SK-N-SH (cell line): Measurements from ENCODE around the gene SLC28A3. TPM values are rescaled to one million over a fixed set of nuclear protein-coding genes. Genes with fewer than 3 reads are reported as not detected.

ENCODE experiments used
- CTCF ChIA-PET: fragments of 300-600, 350-600 bp; formaldehyde crosslinking; extraction: SDS; loops from one replicate; lab custom pipeline; 2021; lab: Yijun Ruan, JAX
- POLR2A ChIA-PET: fragments of 350-600 bp; sonication (Branson Sonifier 250); formaldehyde crosslinking; extraction: SDS; loops from one replicate; lab custom pipeline; 2020; ENCODE audit warnings: antibody characterized with exemption, inconsistent platforms; lab: Yijun Ruan, JAX
- DNase-seq: peaks from one replicate; pipeline ENCODE4 v3.0.0; 2012
- H2AFZ ChIP-seq: fragments of 200-600 bp; sonication (generic); 2 replicates; pipeline ENCODE4 v1.8.1; 2016; ENCODE audit warnings: antibody characterized with exemption, mild to moderate bottlenecking, low read depth
- H3F3A ChIP-seq: fragments of 200-600 bp; sonication (generic); replicated peaks from 2 replicates; pipeline ENCODE3; 2016; ENCODE audit warnings: antibody characterized with exemption, mild to moderate bottlenecking; ENCODE audit not compliant: insufficient read depth
- H3K27ac ChIP-seq, 2 experiments: fragments of 200-500 bp in 1 of 2; fragments of 200-600 bp in 1 of 2; sonication (Bioruptor generic) in 1 of 2; sonication (generic), shearing (Covaris generic) in 1 of 2; 2 replicates each; pipeline versions ENCODE4 v1.5.1 to v1.6.1; 2014 to 2016; ENCODE audit warnings: low read depth in 2 of 2, inconsistent platforms in 1 of 2, low read length in 1 of 2, mild to moderate bottlenecking in 1 of 2, mixed read lengths in 1 of 2
- H3K27me3 ChIP-seq: fragments of 200-600 bp; sonication (generic), shearing (Covaris generic); 2 replicates; pipeline ENCODE4 v1.6.1; 2016; ENCODE audit warnings: mixed run types; ENCODE audit not compliant: insufficient read depth
- H3K36me3 ChIP-seq, 2 experiments: fragments of 200-500 bp in 1 of 2; fragments of 200-600 bp in 1 of 2; sonication (Bioruptor generic) in 1 of 2; sonication (generic) in 1 of 2; replicated peaks in 1 of 2; 2 replicates each; pipeline versions ENCODE3 to v1.5.1; 2014 to 2016; ENCODE audit warnings: low read length in 1 of 2, mild to moderate bottlenecking in 1 of 2; ENCODE audit not compliant: insufficient read depth in 2 of 2, control insufficient read depth in 1 of 2
- H3K4me1 ChIP-seq, 2 experiments: fragments of 200-500 bp in 1 of 2; fragments of 200-600 bp in 1 of 2; sonication (Bioruptor generic) in 1 of 2; sonication (generic), shearing (Covaris generic) in 1 of 2; 2 replicates each; pipeline versions ENCODE4 v1.5.1 to v1.6.1; 2014 to 2016; ENCODE audit warnings: low read depth in 1 of 2, low read length in 1 of 2, mixed run types in 1 of 2; ENCODE audit not compliant: insufficient read depth in 2 of 2, control insufficient read depth in 1 of 2
- H3K4me2 ChIP-seq: fragments of 200-600 bp; sonication (generic), shearing (Covaris generic); 2 replicates; pipeline ENCODE4 v1.6.1; 2017; ENCODE audit warnings: mixed run types
- H3K4me3 ChIP-seq, 2 experiments: fragments of 200-500 bp in 1 of 2; fragments of 200-600 bp in 1 of 2; sonication (Bioruptor generic) in 1 of 2; sonication (generic), shearing (Covaris generic) in 1 of 2; 2 replicates each; pipeline versions ENCODE4 v1.5.1 to v1.8.1; 2014 to 2016; ENCODE audit warnings: low read depth in 2 of 2, inconsistent platforms in 1 of 2, low read length in 1 of 2, mild to moderate bottlenecking in 1 of 2, mixed read lengths in 1 of 2, moderate library complexity in 1 of 2
- H3K79me2 ChIP-seq: fragments of 200-600 bp; sonication (generic); 2 replicates; pipeline ENCODE4 v1.8.1; 2017; ENCODE audit warnings: mild to moderate bottlenecking; ENCODE audit not compliant: insufficient read depth
- H3K9ac ChIP-seq: fragments of 200-600 bp; sonication (generic); 2 replicates; pipeline ENCODE4 v1.6.1; 2017; ENCODE audit warnings: mixed run types
- H3K9me2 ChIP-seq: fragments of 200-600 bp; sonication (generic); 2 replicates; pipeline ENCODE4 v1.6.1; 2017; ENCODE audit warnings: mixed run types
- H3K9me3 ChIP-seq: fragments of 200-600 bp; sonication (generic); 2 replicates; pipeline ENCODE4 v1.6.1; 2017; ENCODE audit warnings: mixed run types, mild to moderate bottlenecking, moderate library complexity
- H4K20me1 ChIP-seq: fragments of 200-600 bp; sonication (generic); 2 replicates; pipeline ENCODE4 v1.6.1; 2017; ENCODE audit warnings: mild to moderate bottlenecking, mixed run types; ENCODE audit not compliant: insufficient read depth
- CTCF ChIP-seq: fragments of 200-600 bp; sonication (generic); IDR thresholded peaks from 2 replicates; pipeline ENCODE4 v1.6.1; 2017; ENCODE audit warnings: antibody characterized with exemption, mild to moderate bottlenecking, moderate library complexity
- FOSL2 ChIP-seq: IDR thresholded peaks from 2 replicates; pipeline ENCODE4 v1.4.0; 2012; ENCODE audit warnings: low read depth, mild to moderate bottlenecking, moderate library complexity, borderline replicate concordance
- FOXJ3 ChIP-seq: sonication (generic); formaldehyde crosslinking; IDR thresholded peaks from 2 replicates; pipeline ENCODE4 v1.5.1; 2020; ENCODE audit warnings: mild to moderate bottlenecking, missing genetic modification reagents
- FOXM1 ChIP-seq: IDR thresholded peaks from 2 replicates; pipeline ENCODE4 v1.4.0; 2012; ENCODE audit warnings: low read depth, mild to moderate bottlenecking
- GABPA ChIP-seq: IDR thresholded peaks from 2 replicates; pipeline ENCODE4 v1.4.0; 2012; ENCODE audit warnings: low read depth, mild to moderate bottlenecking
- RFX5 ChIP-seq: IDR thresholded peaks from 2 replicates; pipeline ENCODE4 v1.6.1; 2012; ENCODE audit warnings: mild to moderate bottlenecking, improper control_type of control experiment, low read length
- TEAD4 ChIP-seq: IDR thresholded peaks from 2 replicates; pipeline ENCODE4 v1.4.0; 2012; ENCODE audit warnings: mild to moderate bottlenecking, borderline replicate concordance; ENCODE audit not compliant: insufficient read depth
- USF1 ChIP-seq: IDR thresholded peaks from 2 replicates; pipeline ENCODE4 v1.4.0; 2012; ENCODE audit warnings: low read depth, borderline replicate concordance
- USF2 ChIP-seq: fragments of 150-350 bp; IDR thresholded peaks from 2 replicates; pipeline ENCODE4 v1.6.1; 2017; ENCODE audit warnings: antibody characterized with exemption, low read length, low read depth, borderline replicate concordance
- YY1 ChIP-seq: IDR thresholded peaks from 2 replicates; pipeline ENCODE4 v1.4.0; 2012; ENCODE audit warnings: low read depth, mild to moderate bottlenecking
- WGBS: methylation state at CpG from one replicate; pipeline ENCODE4 v1.1.6; 2017; ENCODE audit warnings: low lambda C conversion rate; 5-methylcytosine and 5-hydroxymethylcytosine counted together
- polyA plus RNA-seq, 3 experiments: library from polyadenylated mRNA; depleted of rRNA; stranded (reverse); fragments of >200 nt; gene quantifications; 2 replicates each; pipeline ENCODE4 v1.2.3, GENCODE V29; 2012

Gene SLC28A3
- polyA plus RNA-seq, 1 of the 3 experiments (the other 2 are of a cell fraction), result 0.23 TPM

GRCh38 chr9:84270847-84271530, 69.6 kb downstream of the SLC28A3 start:
- no peaks in the 10 kb centered on the region for H3K9me2 ChIP-seq
- H3K36me3 ChIP-seq, result no peaks in the 10 kb centered on the region
- H3K4me3 ChIP-seq, result peak overlapping the region in 1 of 2 experiments; percentile 31; a peak in 2 of 4 replicates
- H3K4me2 ChIP-seq, result no peak overlapping the region
- no peak overlapping the region for H3K27ac ChIP-seq
- H3F3A ChIP-seq, result no peaks in the 10 kb centered on the region
- H3K4me1 ChIP-seq, result peaks cover 0 to 7% of the 10 kb centered on the region in 2 experiments; a peak in 1 of 4 replicates
- H3K79me2 ChIP-seq, result no peaks in the 10 kb centered on the region
- H2AFZ ChIP-seq, result no peak overlapping the region; the same call in 1 of the 2 replicates
- TF ChIP-seq FOXJ3 (CRISPR knock-in tag) (no peak), FOXM1 (no peak), CTCF (no peak), FOSL2 (no peak), YY1 (no peak), TEAD4 (no peak), GABPA (no peak)
- H3K27me3 ChIP-seq, result no peaks in the 10 kb centered on the region
- H3K9ac ChIP-seq, result no peak overlapping the region
- DNase-seq, result peak; percentile 31
- H4K20me1 ChIP-seq, result no peaks in the 10 kb centered on the region
- CTCF ChIA-PET, result interaction anchor here (3.3 kb wide), 1 partner anchor 10 kb away, joined by 18 read pairs; no protein-coding TSS in a partner anchor
- WGBS, result 65% methylated on average over 9 of the region's 9 CpGs
- no peaks in the 10 kb centered on the region for H3K9me3 ChIP-seq
- POLR2A ChIA-PET, result interaction anchor here (0.6 kb wide), 1 partner anchor 317 kb away, joined by 4 read pairs; no protein-coding TSS in a partner anchor

- H3K4me1 ChIP-seq, result no peaks in the 10 kb centered on the region; a peak in 1 of 4 replicates
- no peak overlapping the region for H2AFZ ChIP-seq
- H3K27me3 ChIP-seq, result no peaks in the 10 kb centered on the region
- ChIA-PET POLR2A (no interaction called here), CTCF (interaction anchor here (0.8 to 1.7 kb wide), 2 partner anchors 21 to 266 kb away, joined by 3 read pairs; no protein-coding TSS in a partner anchor)
- no peak for TF ChIP-seq USF1
- TF ChIP-seq USF2, result no peak
- TF ChIP-seq RFX5, result no peak
- H4K20me1 ChIP-seq, result no peaks in the 10 kb centered on the region
- H3K9me2 ChIP-seq, result no peaks in the 10 kb centered on the region
- no peak overlapping the region for H3K9ac ChIP-seq
- no peaks in the 10 kb centered on the region for H3K36me3 ChIP-seq
- H3K4me2 ChIP-seq, result no peak overlapping the region
- H3K9me3 ChIP-seq, result no peaks in the 10 kb centered on the region
- H3K79me2 ChIP-seq, result no peaks in the 10 kb centered on the region
- 86% methylated on average over 5 of the region's 5 CpGs for WGBS
- no peaks in the 10 kb centered on the region for H3F3A ChIP-seq
- no peak overlapping the region for H3K27ac ChIP-seq
- DNase-seq, result no peak
- no peak overlapping the region for H3K4me3 ChIP-seq
These were observed 74.4 kb downstream of the SLC28A3 start for GRCh38 chr9:84266087-84266561.
